GM12878 (cell line): Measurements from ENCODE around the gene DNAJB6. TPM values are rescaled to one million over a fixed set of nuclear protein-coding genes. Genes with fewer than 3 reads are reported as not detected.

Experiments
- ATAC-seq: fragments of 200-7000 bp; cut with Tn5 transposase; 3 replicates; pipeline ENCODE4 v1.9.1; 2020; ENCODE audit warnings: mild to moderate bottlenecking, moderate library complexity
- BruUV-seq: library from RNA; stranded (reverse); fragments of 400-500 nt; replicated peaks from 2 replicates; lab custom pipeline; 2021; lab: Mats Ljungman, UMichigan
- CTCF ChIA-PET: fragments of 300-600 bp; sonication (Branson Sonifier 250); formaldehyde crosslinking; extraction: SDS; loops from one replicate; lab custom pipeline; 2021; ENCODE audit warnings: inconsistent platforms; lab: Yijun Ruan, JAX
- POLR2A ChIA-PET: fragments of 350-600 bp; formaldehyde crosslinking; extraction: SDS; loops from one replicate; lab custom pipeline; 2021; ENCODE audit warnings: inconsistent platforms; lab: Charles Lee
- RAD21 ChIA-PET: fragments of 300-600 bp; sonication (Branson Sonifier 250); formaldehyde crosslinking; loops from one replicate; lab custom pipeline; 2023; ENCODE audit warnings: antibody characterized with exemption; ENCODE audit not compliant: unreplicated experiment; lab: Charles Lee
- SMC1A ChIA-PET: fragments of 300-600 bp; sonication (Branson Sonifier 250); formaldehyde crosslinking; loops from one replicate; lab custom pipeline; 2023; ENCODE audit not compliant: unreplicated experiment, uncharacterized antibody; lab: Charles Lee
- DNase-seq: peaks from one replicate; pipeline ENCODE4 v3.0.0-alpha.2; 2011; ENCODE audit warnings: low read depth, low spot score
- FAIRE-seq: peaks from 3 replicates; lab custom pipeline; 2011; peaks lifted over from hg19 to GRCh38; lab: Jason Lieb, UNC
- H2AFZ ChIP-seq: 2 replicates; pipeline ENCODE4 v1.6.0; 2011; ENCODE audit warnings: low read depth, low read length, control low read depth; ENCODE audit not compliant: control insufficient read depth
- H3K27ac ChIP-seq: 2 replicates; pipeline ENCODE4 v1.5.1; 2011; ENCODE audit warnings: control low read depth; ENCODE audit not compliant: control insufficient read depth, insufficient read depth
- H3K27me3 ChIP-seq, 2 experiments: replicated peaks in 1 of 2; 2 replicates each; pipeline versions ENCODE4 v1.6.0 to v1.6.1; 2011; ENCODE audit warnings: low read length in 1 of 2; ENCODE audit not compliant: control insufficient read depth in 2 of 2, insufficient read depth in 2 of 2
- H3K36me3 ChIP-seq, 2 experiments: 2 replicates each; pipeline ENCODE4 v1.5.1; 2011; ENCODE audit warnings: low read length in 1 of 2; ENCODE audit not compliant: control insufficient read depth in 2 of 2, insufficient read depth in 2 of 2
- H3K4me1 ChIP-seq: 2 replicates; pipeline ENCODE4 v1.6.1; 2011; ENCODE audit warnings: mild to moderate bottlenecking, low read length, moderate library complexity, mixed read lengths; ENCODE audit not compliant: control insufficient read depth, insufficient read depth
- H3K4me2 ChIP-seq: 2 replicates; pipeline ENCODE4 v1.6.0; 2011; ENCODE audit warnings: control low read depth; ENCODE audit not compliant: control insufficient read depth, insufficient read depth
- H3K4me3 ChIP-seq: fragments of 200-600 bp; sonication (generic); 2 replicates; pipeline ENCODE4 v1.5.1; 2016
- H3K79me2 ChIP-seq: 2 replicates; pipeline ENCODE4 v1.6.0; 2011; ENCODE audit warnings: low read length; ENCODE audit not compliant: control insufficient read depth, insufficient read depth
- H3K9ac ChIP-seq: 2 replicates; pipeline ENCODE4 v1.8.0; 2011; ENCODE audit warnings: low read length, control low read depth, mixed read lengths; ENCODE audit not compliant: control insufficient read depth, insufficient read depth
- H3K9me3 ChIP-seq: replicated peaks from 3 replicates; pipeline ENCODE4 v1.5.1; 2011; ENCODE audit warnings: mild to moderate bottlenecking, low read length; ENCODE audit not compliant: control insufficient read depth, insufficient read depth
- H4K20me1 ChIP-seq: 2 replicates; pipeline ENCODE4 v1.6.0; 2011; ENCODE audit not compliant: control insufficient read depth, insufficient read depth
- BHLHE40 ChIP-seq, 2 experiments: fragments of 450-650 bp in 1 of 2; IDR thresholded peaks; 2 replicates each; pipeline ENCODE4 v1.6.1; 2011 to 2017; ENCODE audit warnings: low read depth in 2 of 2, borderline replicate concordance in 1 of 2, improper control_type of control experiment in 1 of 2, low read length in 1 of 2, mild to moderate bottlenecking in 1 of 2
- CBX3 ChIP-seq: fragments of 200-600 bp; sonication (generic); IDR thresholded peaks from 2 replicates; pipeline ENCODE4 v1.6.1; 2016; ENCODE audit warnings: low read depth, borderline replicate concordance
- HDAC6 ChIP-seq: fragments of 200-600 bp; sonication (generic); IDR thresholded peaks from one replicate; pipeline ENCODE4 v1.8.0; 2017; ENCODE audit warnings: antibody characterized with exemption; ENCODE audit not compliant: unreplicated experiment
- MEF2A ChIP-seq: IDR thresholded peaks from 2 replicates; pipeline ENCODE4 v1.6.1; 2011; ENCODE audit warnings: low read depth, mild to moderate bottlenecking, low read length, moderate library complexity; ENCODE audit not compliant: insufficient read depth
- MXI1 ChIP-seq: fragments of 150-350 bp; IDR thresholded peaks from 2 replicates; pipeline ENCODE4 v1.6.1; 2011; ENCODE audit warnings: low read depth, mild to moderate bottlenecking, inconsistent platforms, low read length, improper control_type of control experiment
- NFXL1 ChIP-seq: fragments of 450-650 bp; IDR thresholded peaks from 2 replicates; pipeline ENCODE4 v1.6.1; 2017; ENCODE audit warnings: antibody characterized with exemption, mild to moderate bottlenecking, borderline replicate concordance
- SIN3A ChIP-seq: IDR thresholded peaks from 2 replicates; pipeline ENCODE4 v1.6.1; 2012; ENCODE audit warnings: low read depth, low read length, improper control_type of control experiment
- SP1 ChIP-seq: IDR thresholded peaks from one replicate; pipeline ENCODE4 v1.6.1; 2011; ENCODE audit warnings: low read depth, low read length
- SREBF2 ChIP-seq: IDR thresholded peaks from 2 replicates; pipeline ENCODE4 v1.6.1; 2012; ENCODE audit warnings: mild to moderate bottlenecking, low read length
- STAT3 ChIP-seq: IDR thresholded peaks from 2 replicates; pipeline ENCODE4 v1.6.1; 2011; ENCODE audit warnings: low read depth, low read length, improper control_type of control experiment
- YBX1 ChIP-seq: fragments of 450-650 bp; IDR thresholded peaks from 2 replicates; pipeline ENCODE4 v1.6.1; 2016; ENCODE audit warnings: antibody characterized with exemption
- YY1 ChIP-seq: IDR thresholded peaks from 2 replicates; pipeline ENCODE4 v1.6.1; 2011; ENCODE audit warnings: low read depth, mild to moderate bottlenecking, low read length
- WGBS: methylation state at CpG from one replicate; pipeline ENCODE4 v1.1.6; 2016; ENCODE audit warnings: low lambda C conversion rate; ENCODE audit not compliant: insufficient replicate concordance, insufficient coverage; ENCODE audit errors: missing lambda C conversion rate; 5-methylcytosine and 5-hydroxymethylcytosine counted together
- in situ Hi-C: fragments of 300-500 bp; cut with MboI; formaldehyde crosslinking; loops from 9 replicates; pipeline ENCODE4 v1.14.3; 2018; ENCODE audit warnings: mixed read lengths
- intact Hi-C: fragments of 100-400 bp; cut with micrococcal nuclease; formaldehyde crosslinking; loops from one replicate; pipeline ENCODE4 v1.14.2; 2022; ENCODE audit not compliant: unreplicated experiment
- polyA plus RNA-seq, 11 experiments: library from polyadenylated mRNA; depleted of rRNA in 4 of 11; unstranded in 6 of 11; stranded (reverse) in 5 of 11; fragments of >200 nt; fragmentation: Nextera tagmentation in 4 of 11; fragmentation: Illumina TruSeq in 1 of 11; extraction: Ambion mirVana in 4 of 11; extraction: Trizol in 1 of 11; gene quantifications; 1 replicate in 1 of 11; 2 replicates in 10 of 11; pipeline versions ENCODE4 v1.2.1 to v1.2.3, GENCODE V29; 2011 to 2016; ENCODE audit warnings: inconsistent platforms in 2 of 11, missing spikeins in 2 of 11, low read depth in 1 of 11
- total RNA-seq, 4 experiments: library from RNA; depleted of rRNA in 3 of 4; stranded (reverse); fragments of >200 nt in 3 of 4; fragmentation: Illumina TruSeq in 1 of 4; extraction: Trizol in 1 of 4; gene quantifications; 2 replicates each; pipeline versions ENCODE4 v1.2.1 to v1.2.3, GENCODE V29; 2013 to 2021
- TF ChIP-seq, protein P1 (sequence below): IDR thresholded peaks from 2 replicates; pipeline ENCODE4 v1.6.1; 2011; ENCODE audit warnings: mild to moderate bottlenecking, low read depth, low read length, moderate library complexity; ENCODE audit not compliant: insufficient replicate concordance
- TF ChIP-seq, protein P2 (sequence below): fragments of 450-650 bp; IDR thresholded peaks from 2 replicates; pipeline ENCODE4 v1.6.1; 2017; ENCODE audit warnings: mild to moderate bottlenecking, low read depth, inconsistent platforms; ENCODE audit not compliant: poor library complexity, severe bottlenecking
- TF ChIP-seq, protein P3 (sequence below): IDR thresholded peaks from 2 replicates; pipeline ENCODE4 v1.6.1; 2012; ENCODE audit warnings: improper control_type of control experiment, low read depth, low read length; ENCODE audit not compliant: insufficient replicate concordance
- TF ChIP-seq, protein P4 (sequence below): IDR thresholded peaks from 2 replicates; pipeline ENCODE4 v1.6.1; 2012; ENCODE audit warnings: low read depth, low read length, improper control_type of control experiment

DNAJB6 gene
- total and polyA plus RNA-seq, 10 of the 15 experiments (the other 5 are each of a cell fraction or from before 2014, with no cell fraction given), result 34.5 to 117 (median 53.1) TPM

DNA sequence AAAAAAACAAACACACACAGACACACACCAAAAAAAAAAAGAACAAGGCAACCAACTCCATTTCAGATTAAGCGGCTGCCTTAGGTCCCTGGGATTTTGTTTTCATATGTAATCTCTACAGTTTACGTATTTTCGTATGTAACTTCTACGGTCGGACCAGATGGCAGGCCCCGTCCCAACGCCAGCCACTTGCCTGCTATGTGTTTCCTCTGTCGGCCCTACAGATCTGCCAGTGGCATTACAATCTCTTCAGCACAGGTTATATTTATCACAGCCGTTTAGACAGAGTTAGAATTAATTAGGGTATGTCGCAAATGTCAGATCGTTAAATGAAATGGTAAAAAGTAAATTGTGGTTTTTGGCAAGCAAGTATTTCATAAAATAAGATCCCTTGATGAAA is 99.3 kb downstream of the DNAJB6 start:
- WGBS, result 58% methylated on average over 11 of the region's 11 CpGs
- no peak overlapping the region for H3K9ac ChIP-seq
- H3K79me2 ChIP-seq, result no peaks in the 10 kb centered on the region
- no peaks in the 10 kb centered on the region for H3K4me1 ChIP-seq
- H3K36me3 ChIP-seq, result no peaks in the 10 kb centered on the region
- H2AFZ ChIP-seq, result no peak overlapping the region
- no peaks in the 10 kb centered on the region for H3K27me3 ChIP-seq
- no peak for FAIRE-seq
- no peak overlapping the region for H3K27ac ChIP-seq
- H4K20me1 ChIP-seq, result no peaks in the 10 kb centered on the region
- no peak for DNase-seq
- H3K4me3 ChIP-seq, result no peak overlapping the region
- in situ Hi-C loops (no loop called here), intact Hi-C loops (no loop called here)
- SMC1A ChIA-PET, result no interaction called here
- CTCF ChIA-PET, result no interaction called here
- RAD21 ChIA-PET, result no interaction called here
- no peaks in the 10 kb centered on the region; the same call in 2 of the 3 replicates for H3K9me3 ChIP-seq
- BruUV-seq, result no TSS peak
- H3K4me2 ChIP-seq, result no peak overlapping the region
- POLR2A ChIA-PET, result no interaction called here
- no peak for ATAC-seq
- TF ChIP-seq HDAC6 (no peak), BHLHE40 (IDR thresholded peaks at IDR 0.05; ENCODE audit: borderline replicate concordance in 1 of 2, low read depth in 2 of 2, low read length in 1 of 2) (no peak), YBX1 (no peak), YY1 (no peak), NFXL1 (no peak), SIN3A (no peak), STAT3 (no peak), SREBF2 (no peak), MEF2A (no peak), SP1 (no peak), CBX3 (no peak), MXI1 (no peak)
- TF ChIP-seq, protein P1, sequence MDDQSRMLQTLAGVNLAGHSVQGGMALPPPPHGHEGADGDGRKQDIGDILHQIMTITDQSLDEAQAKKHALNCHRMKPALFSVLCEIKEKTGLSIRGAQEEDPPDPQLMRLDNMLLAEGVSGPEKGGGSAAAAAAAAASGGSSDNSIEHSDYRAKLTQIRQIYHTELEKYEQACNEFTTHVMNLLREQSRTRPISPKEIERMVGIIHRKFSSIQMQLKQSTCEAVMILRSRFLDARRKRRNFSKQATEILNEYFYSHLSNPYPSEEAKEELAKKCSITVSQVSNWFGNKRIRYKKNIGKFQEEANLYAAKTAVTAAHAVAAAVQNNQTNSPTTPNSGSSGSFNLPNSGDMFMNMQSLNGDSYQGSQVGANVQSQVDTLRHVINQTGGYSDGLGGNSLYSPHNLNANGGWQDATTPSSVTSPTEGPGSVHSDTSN, result no peak
- TF ChIP-seq, protein P2, sequence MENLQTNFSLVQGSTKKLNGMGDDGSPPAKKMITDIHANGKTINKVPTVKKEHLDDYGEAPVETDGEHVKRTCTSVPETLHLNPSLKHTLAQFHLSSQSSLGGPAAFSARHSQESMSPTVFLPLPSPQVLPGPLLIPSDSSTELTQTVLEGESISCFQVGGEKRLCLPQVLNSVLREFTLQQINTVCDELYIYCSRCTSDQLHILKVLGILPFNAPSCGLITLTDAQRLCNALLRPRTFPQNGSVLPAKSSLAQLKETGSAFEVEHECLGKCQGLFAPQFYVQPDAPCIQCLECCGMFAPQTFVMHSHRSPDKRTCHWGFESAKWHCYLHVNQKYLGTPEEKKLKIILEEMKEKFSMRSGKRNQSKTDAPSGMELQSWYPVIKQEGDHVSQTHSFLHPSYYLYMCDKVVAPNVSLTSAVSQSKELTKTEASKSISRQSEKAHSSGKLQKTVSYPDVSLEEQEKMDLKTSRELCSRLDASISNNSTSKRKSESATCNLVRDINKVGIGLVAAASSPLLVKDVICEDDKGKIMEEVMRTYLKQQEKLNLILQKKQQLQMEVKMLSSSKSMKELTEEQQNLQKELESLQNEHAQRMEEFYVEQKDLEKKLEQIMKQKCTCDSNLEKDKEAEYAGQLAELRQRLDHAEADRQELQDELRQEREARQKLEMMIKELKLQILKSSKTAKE, result no peak
- TF ChIP-seq, protein P3, sequence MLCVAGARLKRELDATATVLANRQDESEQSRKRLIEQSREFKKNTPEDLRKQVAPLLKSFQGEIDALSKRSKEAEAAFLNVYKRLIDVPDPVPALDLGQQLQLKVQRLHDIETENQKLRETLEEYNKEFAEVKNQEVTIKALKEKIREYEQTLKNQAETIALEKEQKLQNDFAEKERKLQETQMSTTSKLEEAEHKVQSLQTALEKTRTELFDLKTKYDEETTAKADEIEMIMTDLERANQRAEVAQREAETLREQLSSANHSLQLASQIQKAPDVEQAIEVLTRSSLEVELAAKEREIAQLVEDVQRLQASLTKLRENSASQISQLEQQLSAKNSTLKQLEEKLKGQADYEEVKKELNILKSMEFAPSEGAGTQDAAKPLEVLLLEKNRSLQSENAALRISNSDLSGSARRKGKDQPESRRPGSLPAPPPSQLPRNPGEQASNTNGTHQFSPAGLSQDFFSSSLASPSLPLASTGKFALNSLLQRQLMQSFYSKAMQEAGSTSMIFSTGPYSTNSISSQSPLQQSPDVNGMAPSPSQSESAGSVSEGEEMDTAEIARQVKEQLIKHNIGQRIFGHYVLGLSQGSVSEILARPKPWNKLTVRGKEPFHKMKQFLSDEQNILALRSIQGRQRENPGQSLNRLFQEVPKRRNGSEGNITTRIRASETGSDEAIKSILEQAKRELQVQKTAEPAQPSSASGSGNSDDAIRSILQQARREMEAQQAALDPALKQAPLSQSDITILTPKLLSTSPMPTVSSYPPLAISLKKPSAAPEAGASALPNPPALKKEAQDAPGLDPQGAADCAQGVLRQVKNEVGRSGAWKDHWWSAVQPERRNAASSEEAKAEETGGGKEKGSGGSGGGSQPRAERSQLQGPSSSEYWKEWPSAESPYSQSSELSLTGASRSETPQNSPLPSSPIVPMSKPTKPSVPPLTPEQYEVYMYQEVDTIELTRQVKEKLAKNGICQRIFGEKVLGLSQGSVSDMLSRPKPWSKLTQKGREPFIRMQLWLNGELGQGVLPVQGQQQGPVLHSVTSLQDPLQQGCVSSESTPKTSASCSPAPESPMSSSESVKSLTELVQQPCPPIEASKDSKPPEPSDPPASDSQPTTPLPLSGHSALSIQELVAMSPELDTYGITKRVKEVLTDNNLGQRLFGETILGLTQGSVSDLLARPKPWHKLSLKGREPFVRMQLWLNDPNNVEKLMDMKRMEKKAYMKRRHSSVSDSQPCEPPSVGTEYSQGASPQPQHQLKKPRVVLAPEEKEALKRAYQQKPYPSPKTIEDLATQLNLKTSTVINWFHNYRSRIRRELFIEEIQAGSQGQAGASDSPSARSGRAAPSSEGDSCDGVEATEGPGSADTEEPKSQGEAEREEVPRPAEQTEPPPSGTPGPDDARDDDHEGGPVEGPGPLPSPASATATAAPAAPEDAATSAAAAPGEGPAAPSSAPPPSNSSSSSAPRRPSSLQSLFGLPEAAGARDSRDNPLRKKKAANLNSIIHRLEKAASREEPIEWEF, result no peak
- TF ChIP-seq, protein P4, sequence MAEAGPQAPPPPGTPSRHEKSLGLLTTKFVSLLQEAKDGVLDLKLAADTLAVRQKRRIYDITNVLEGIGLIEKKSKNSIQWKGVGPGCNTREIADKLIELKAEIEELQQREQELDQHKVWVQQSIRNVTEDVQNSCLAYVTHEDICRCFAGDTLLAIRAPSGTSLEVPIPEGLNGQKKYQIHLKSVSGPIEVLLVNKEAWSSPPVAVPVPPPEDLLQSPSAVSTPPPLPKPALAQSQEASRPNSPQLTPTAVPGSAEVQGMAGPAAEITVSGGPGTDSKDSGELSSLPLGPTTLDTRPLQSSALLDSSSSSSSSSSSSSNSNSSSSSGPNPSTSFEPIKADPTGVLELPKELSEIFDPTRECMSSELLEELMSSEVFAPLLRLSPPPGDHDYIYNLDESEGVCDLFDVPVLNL, result no peak
